Measurements from ENCODE around the gene NUDT19. TPM values are rescaled to one million over a fixed set of nuclear protein-coding genes. Genes with fewer than 3 reads are reported as not detected.

Gene NUDT19
- 10 to 100 TPM; 11.3 to 15.5 TPM for total RNA-seq
- 6.7 TPM for polyA plus RNA-seq (ENCODE audit: insufficient read depth, low read depth, low replicate concordance)
- long read RNA-seq, donor 1, transcript NUDT19-201 (3 exons, 2,967 nt) = major isoform, 5 of 5 reads
- long read RNA-seq, donor 1, partial matches to known transcripts = 0 of 5 reads
- long read RNA-seq, donor 1, other reads (novel, unspliced or antisense) = 0 of 5 reads
- long read RNA-seq, donor 2, partial matches to known transcripts = 0 of 2 reads
- long read RNA-seq, donor 2, other reads (novel, unspliced or antisense) = 0 of 2 reads

GRCh38 chr19:32691291-32691951 lies at the start of gene NUDT19:
Gene NUDT19 (plus strand): TSS chr19:32691821. CDS start chr19:32691961, 140 bp downstream.
- H3K4me1 ChIP-seq = peaks cover 18% of the 10 kb centered on the region

GRCh38 chr19:32642771-32643170 lies 48.9 kb upstream of the NUDT19 start:
- no peak overlapping the region for H3K27ac ChIP-seq
- H3K9me3 ChIP-seq = no peaks in the 10 kb centered on the region
- H3K36me3 ChIP-seq (ENCODE audit: low read depth, missing control alignments) = no peaks in the 10 kb centered on the region
- H3K4me1 ChIP-seq = no peaks in the 10 kb centered on the region
- DNase-seq = no peak
- intact Hi-C loops (cut with DNase I; ENCODE audit: low total_unique reads) = no loop called here
- H3K4me3 ChIP-seq = no peak overlapping the region
- TF ChIP-seq POLR2A (IDR thresholded peaks at IDR 0.05) = no peak
- TF ChIP-seq CTCF (IDR thresholded peaks at IDR 0.05) = no peak
- H3K27me3 ChIP-seq = no peaks in the 10 kb centered on the region
- WGBS, 2 donors = 79 to 94% methylated on average over 10 to 12 of the region's 12 CpGs

More at GRCh38 chr19:32691291-32691951, at the start of gene NUDT19:
- Histone ChIP-seq H3K4me3 (peak within 1 kb of the TSS; percentile 74 to 77), H3K27ac (peak within 1 kb of the TSS; percentile 68 to 75), H3K36me3 (ENCODE audit: low read depth, missing control alignments) (no peaks in the 10 kb centered on the region), H3K27me3 (no peaks in the 10 kb centered on the region), H3K9me3 (no peaks in the 10 kb centered on the region)
- peak; percentile 92 for DNase-seq
- WGBS, 2 donors = 5 to 7% methylated on average over 30 to 32 of the region's 32 CpGs
- intact Hi-C loops (cut with DNase I; ENCODE audit: low total_unique reads) = no loop called here
- no peak for TF ChIP-seq POLR2A (IDR thresholded peaks at IDR 0.05)
- TF ChIP-seq CTCF (IDR thresholded peaks at IDR 0.05) = no peak

- intact Hi-C loops (cut with DNase I; ENCODE audit: low total_unique reads) = no loop called here
- H3K27ac ChIP-seq = no peak overlapping the region
- H3K4me3 ChIP-seq = no peak overlapping the region
- no peaks in the 10 kb centered on the region for H3K9me3 ChIP-seq
- no peaks in the 10 kb centered on the region for H3K27me3 ChIP-seq
- WGBS, 2 donors = 99 to 100% methylated on average over 6 of the region's 6 CpGs
- DNase-seq = no peak
- no peaks in the 10 kb centered on the region for H3K36me3 ChIP-seq (ENCODE audit: low read depth, missing control alignments)
- no peaks in the 10 kb centered on the region for H3K4me1 ChIP-seq
- TF ChIP-seq CTCF (IDR thresholded peaks at IDR 0.05) (no peak), POLR2A (IDR thresholded peaks at IDR 0.05) (no peak)
Observed at GRCh38 chr19:32646556-32646955, 45.1 kb upstream of the NUDT19 start.

- intact Hi-C loops (cut with DNase I; ENCODE audit: low total_unique reads) = no loop called here
- H3K27ac ChIP-seq = no peak overlapping the region
- no peaks in the 10 kb centered on the region for H3K4me1 ChIP-seq
- no peaks in the 10 kb centered on the region for H3K9me3 ChIP-seq
- no peaks in the 10 kb centered on the region for H3K36me3 ChIP-seq (ENCODE audit: low read depth, missing control alignments)
- TF ChIP-seq CTCF (IDR thresholded peaks at IDR 0.05) = no peak
- TF ChIP-seq POLR2A (IDR thresholded peaks at IDR 0.05) = no peak
- H3K27me3 ChIP-seq = no peaks in the 10 kb centered on the region
- WGBS, 2 donors = 90 to 91% methylated on average over 8 of the region's 8 CpGs
- H3K4me3 ChIP-seq = no peak overlapping the region
- DNase-seq = no peak
Observed at GRCh38 chr19:32647361-32647760, 44.3 kb upstream of the NUDT19 start.

Data from testis (tissue), 5 donors.